ENCODE data around the gene B3GAT2. TPM values are rescaled to one million over a fixed set of nuclear protein-coding genes. Genes with fewer than 3 reads are reported as not detected.

Gene B3GAT2
- polyA plus RNA-seq, 1 of the 3 experiments (the other 2 are of a cell fraction) = under 0.01 TPM

- Histone ChIP-seq H3K4me2 (no peak overlapping the region), H3K9me2 (no peaks in the 10 kb centered on the region), H2AFZ (ENCODE audit: low read depth) (no peak overlapping the region), H3K27me3 (ENCODE audit: insufficient read depth) (no peaks in the 10 kb centered on the region), H3K4me3 (ENCODE audit: low read depth in 2 of 2, low read length in 1 of 2) (no peak overlapping the region), H3K27ac (ENCODE audit: low read depth in 2 of 2, low read length in 1 of 2) (no peak overlapping the region), H3K36me3 (replicated peaks in 1 of 2; ENCODE audit: control insufficient read depth in 1 of 2, insufficient read depth in 2 of 2, low read length in 1 of 2) (no peaks in the 10 kb centered on the region), H3K9ac (no peak overlapping the region), H3K9me3 (no peaks in the 10 kb centered on the region), H3K79me2 (ENCODE audit: insufficient read depth) (no peaks in the 10 kb centered on the region), H4K20me1 (ENCODE audit: insufficient read depth) (no peaks in the 10 kb centered on the region), H3K4me1 (ENCODE audit: control insufficient read depth in 1 of 2, insufficient read depth in 2 of 2, low read depth in 1 of 2, low read length in 1 of 2) (no peaks in the 10 kb centered on the region; a peak in 1 of 4 replicates), H3F3A (replicated peaks; ENCODE audit: insufficient read depth) (no peaks in the 10 kb centered on the region)
- POLR2A ChIA-PET = no interaction called here
- CTCF ChIA-PET = interaction anchor here (0.6 to 3.5 kb wide), 2 partner anchors 12 to 170 kb away, joined by 3 to 26 read pairs; no protein-coding TSS in a partner anchor
- DNase-seq = no peak
- WGBS (ENCODE audit: low lambda C conversion rate) = 68% methylated on average over 2 of the region's 2 CpGs
- TF ChIP-seq RFX5 (IDR thresholded peaks at IDR 0.05; ENCODE audit: low read length) = no peak
- no peak for TF ChIP-seq FOXJ3 (CRISPR knock-in tag; IDR thresholded peaks at IDR 0.05)
- TF ChIP-seq TCF12 (IDR thresholded peaks at IDR 0.05) = no peak
- no peak for TF ChIP-seq CTCF (IDR thresholded peaks at IDR 0.05)
Measured at GRCh38 chr6:70872469-70872868, 84.4 kb downstream of the B3GAT2 start.

- no peaks in the 10 kb centered on the region for H4K20me1 ChIP-seq (ENCODE audit: insufficient read depth)
- ChIA-PET CTCF (interaction anchor here (2.4 kb wide), 1 partner anchor 20 kb away, joined by 9 read pairs; no protein-coding TSS in a partner anchor), POLR2A (no interaction called here)
- H2AFZ ChIP-seq (ENCODE audit: low read depth) = no peak overlapping the region
- DNase-seq = no peak
- H3K36me3 ChIP-seq (replicated peaks in 1 of 2; ENCODE audit: control insufficient read depth in 1 of 2, insufficient read depth in 2 of 2, low read length in 1 of 2) = peaks cover 0 to 11% of the 10 kb centered on the region in 2 experiments
- no peak overlapping the region for H3K27ac ChIP-seq (ENCODE audit: low read depth in 2 of 2, low read length in 1 of 2)
- no peaks in the 10 kb centered on the region for H3K79me2 ChIP-seq (ENCODE audit: insufficient read depth)
- no peaks in the 10 kb centered on the region for H3F3A ChIP-seq (replicated peaks; ENCODE audit: insufficient read depth)
- H3K4me1 ChIP-seq (ENCODE audit: control insufficient read depth in 1 of 2, insufficient read depth in 2 of 2, low read depth in 1 of 2, low read length in 1 of 2) = peaks cover 0 to 4% of the 10 kb centered on the region in 2 experiments; a peak in 1 of 4 replicates
- WGBS (ENCODE audit: low lambda C conversion rate) = 96% methylated on average over 3 of the region's 3 CpGs
- no peak overlapping the region for H3K4me2 ChIP-seq
- no peak overlapping the region for H3K4me3 ChIP-seq (ENCODE audit: low read depth in 2 of 2, low read length in 1 of 2)
- no peak for TF ChIP-seq ELF1 (IDR thresholded peaks at IDR 0.05)
- no peak for TF ChIP-seq CTCF (IDR thresholded peaks at IDR 0.05)
- no peak for TF ChIP-seq RXRA (IDR thresholded peaks at IDR 0.05; ENCODE audit: borderline replicate concordance, low read depth)
- TF ChIP-seq USF2 (IDR thresholded peaks at IDR 0.05; ENCODE audit: borderline replicate concordance, low read depth, low read length) = no peak
- TF ChIP-seq POLR2AphosphoS5 (IDR thresholded peaks at IDR 0.05; ENCODE audit: low read depth, low read length) = no peak
- TF ChIP-seq MXI1 (IDR thresholded peaks at IDR 0.05; ENCODE audit: low read depth, low read length) = no peak
- no peak for TF ChIP-seq GATA2 (CRISPR knock-in tag; IDR thresholded peaks at IDR 0.05)
- TF ChIP-seq TEAD4 (IDR thresholded peaks at IDR 0.05; ENCODE audit: borderline replicate concordance, insufficient read depth) = no peak
- TF ChIP-seq CHD2 (IDR thresholded peaks at IDR 0.05; ENCODE audit: low read length, partially characterized antibody) = no peak
- no peak for TF ChIP-seq SMC3 (IDR thresholded peaks at IDR 0.05; ENCODE audit: low read depth, low read length)
- no peak for TF ChIP-seq NFIC (IDR thresholded peaks at IDR 0.05; ENCODE audit: borderline replicate concordance)
- H3K9ac ChIP-seq = no peak overlapping the region
- H3K9me3 ChIP-seq = no peaks in the 10 kb centered on the region
- H3K9me2 ChIP-seq = no peaks in the 10 kb centered on the region
- no peaks in the 10 kb centered on the region for H3K27me3 ChIP-seq (ENCODE audit: insufficient read depth)
Measured at GRCh38 chr6:70864401-70864800, 92.5 kb downstream of the B3GAT2 start.

All from SK-N-SH (cell line).